Activated CD8-positive, alpha-beta T cell treated with anti-CD3 and anti-CD28 coated beads for 36 hours (primary cell): ENCODE measurements around the gene TCF23. TPM values are rescaled to one million over a fixed set of nuclear protein-coding genes. Genes with fewer than 3 reads are reported as not detected.

ENCODE experiments used
- ATAC-seq: fragments of 200-7000 bp; cut with Tn5 transposase; one replicate; pipeline ENCODE4 v1.10.0; 2021; ENCODE audit warnings: mild to moderate bottlenecking, moderate library complexity
- CTCF ChIA-PET: fragments of 350-600 bp; sonication (Branson Sonifier 250); formaldehyde crosslinking; loops from one replicate; lab custom pipeline; 2021; ENCODE audit warnings: antibody characterized with exemption; lab: Charles Lee
- POLR2A ChIA-PET: fragments of 350-600 bp; sonication (Branson Sonifier 250); formaldehyde crosslinking; loops from one replicate; lab custom pipeline; 2021; ENCODE audit warnings: antibody characterized with exemption; lab: Charles Lee
- DNase-seq: peaks from one replicate; pipeline ENCODE4 v3.0.0-alpha.2; 2020
- H3K27ac Mint-ChIP-seq: one replicate; pipeline ENCODE4 v1.8.0; 2021; ENCODE audit warnings: mild to moderate bottlenecking, mixed read lengths
- H3K27me3 Mint-ChIP-seq: one replicate; pipeline ENCODE4 v1.8.0; 2021; ENCODE audit warnings: mixed read lengths
- H3K36me3 Mint-ChIP-seq: one replicate; pipeline ENCODE4 v1.8.0; 2021; ENCODE audit warnings: low read depth, mixed read lengths
- H3K4me1 Mint-ChIP-seq: one replicate; pipeline ENCODE4 v1.8.0; 2021; ENCODE audit warnings: low read depth, mixed read lengths
- H3K4me3 Mint-ChIP-seq: one replicate; pipeline ENCODE4 v1.8.0; 2021; ENCODE audit warnings: mild to moderate bottlenecking, moderate library complexity, mixed read lengths
- H3K9me3 Mint-ChIP-seq: one replicate; pipeline ENCODE4 v1.8.0; 2021; ENCODE audit warnings: mixed read lengths
- intact Hi-C: fragments of 100-400 bp; cut with micrococcal nuclease; formaldehyde crosslinking; loops from one replicate; pipeline ENCODE4 v1.10.0; 2022
- total RNA-seq, 2 experiments: library from RNA; stranded (reverse); gene quantifications; one replicate each; pipeline ENCODE4 v1.2.3, GENCODE V29; 2021
- TF ChIP-seq, protein P1 (sequence below): fragments of 200-600 bp; IDR thresholded peaks from one replicate; pipeline ENCODE4 v1.8.0; 2022; ENCODE audit warnings: antibody characterized with exemption, mild to moderate bottlenecking

Gene TCF23
- total RNA-seq, 2 experiments from 2014 or later = not detected

DNA sequence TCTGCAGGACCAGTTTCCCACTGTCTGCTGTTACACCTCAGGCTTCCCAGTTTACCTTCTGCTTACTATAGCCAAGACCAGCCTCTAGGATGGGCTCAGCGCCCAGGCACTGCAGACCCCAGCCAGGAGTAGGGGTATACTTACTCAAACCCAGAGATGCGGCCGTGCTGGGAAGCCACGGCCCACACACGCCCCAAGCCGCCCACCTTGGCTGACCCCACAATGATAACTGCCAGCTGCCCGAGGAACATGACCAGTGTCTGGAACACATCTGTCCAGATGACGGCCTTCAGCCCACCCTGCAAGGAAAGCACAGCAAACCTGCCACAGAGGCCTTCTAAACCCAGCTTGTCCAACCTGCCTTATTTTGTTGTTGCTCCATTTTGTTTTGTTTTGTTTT, 56.4 kb downstream of the TCF23 start:
- peaks cover 19% of the 10 kb centered on the region for H3K4me1 Mint-ChIP-seq
- CTCF ChIA-PET = interaction anchor here (1.1 kb wide), 1 partner anchor 74 kb away, joined by 3 read pairs; no protein-coding TSS in a partner anchor
- no peaks in the 10 kb centered on the region for H3K27me3 Mint-ChIP-seq
- no peak overlapping the region for H3K27ac Mint-ChIP-seq
- no peaks in the 10 kb centered on the region for H3K9me3 Mint-ChIP-seq
- POLR2A ChIA-PET = no interaction called here
- ATAC-seq (no peak), DNase-seq (no peak)
- intact Hi-C loops = no loop called here
- H3K4me3 Mint-ChIP-seq = no peak overlapping the region
- TF ChIP-seq, protein P1, sequence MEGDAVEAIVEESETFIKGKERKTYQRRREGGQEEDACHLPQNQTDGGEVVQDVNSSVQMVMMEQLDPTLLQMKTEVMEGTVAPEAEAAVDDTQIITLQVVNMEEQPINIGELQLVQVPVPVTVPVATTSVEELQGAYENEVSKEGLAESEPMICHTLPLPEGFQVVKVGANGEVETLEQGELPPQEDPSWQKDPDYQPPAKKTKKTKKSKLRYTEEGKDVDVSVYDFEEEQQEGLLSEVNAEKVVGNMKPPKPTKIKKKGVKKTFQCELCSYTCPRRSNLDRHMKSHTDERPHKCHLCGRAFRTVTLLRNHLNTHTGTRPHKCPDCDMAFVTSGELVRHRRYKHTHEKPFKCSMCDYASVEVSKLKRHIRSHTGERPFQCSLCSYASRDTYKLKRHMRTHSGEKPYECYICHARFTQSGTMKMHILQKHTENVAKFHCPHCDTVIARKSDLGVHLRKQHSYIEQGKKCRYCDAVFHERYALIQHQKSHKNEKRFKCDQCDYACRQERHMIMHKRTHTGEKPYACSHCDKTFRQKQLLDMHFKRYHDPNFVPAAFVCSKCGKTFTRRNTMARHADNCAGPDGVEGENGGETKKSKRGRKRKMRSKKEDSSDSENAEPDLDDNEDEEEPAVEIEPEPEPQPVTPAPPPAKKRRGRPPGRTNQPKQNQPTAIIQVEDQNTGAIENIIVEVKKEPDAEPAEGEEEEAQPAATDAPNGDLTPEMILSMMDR = no peak
- H3K36me3 Mint-ChIP-seq = peaks cover 42% of the 10 kb centered on the region

DNA sequence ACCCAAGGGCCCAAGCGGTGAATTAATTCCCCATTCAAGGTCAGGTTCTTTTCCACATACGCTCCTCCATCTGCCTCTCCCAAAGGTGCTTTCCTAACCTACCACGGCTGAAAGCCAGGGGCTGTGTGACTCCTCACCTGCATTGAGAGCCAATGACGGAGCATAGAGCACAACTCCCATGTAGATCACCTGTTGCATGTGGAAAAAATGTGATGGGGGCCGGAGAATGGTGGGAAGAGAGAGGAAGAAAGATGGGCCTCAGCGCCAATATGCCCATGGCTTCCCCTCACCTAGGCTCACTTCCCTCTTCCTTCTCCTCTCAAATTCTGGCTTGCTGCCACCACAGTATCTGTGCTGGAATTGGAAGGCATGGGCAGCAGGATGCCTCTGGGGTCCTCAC, 57.5 kb downstream of the TCF23 start:
- CTCF ChIA-PET = interaction anchor here (1.1 kb wide), 1 partner anchor 73 kb away, joined by 3 read pairs; no protein-coding TSS in a partner anchor
- intact Hi-C loops = no loop called here
- no peak for DNase-seq
- Mint-ChIP-seq H3K27me3 (no peaks in the 10 kb centered on the region), H3K27ac (no peak overlapping the region), H3K36me3 (peaks cover 42% of the 10 kb centered on the region), H3K4me1 (peaks cover 21% of the 10 kb centered on the region), H3K9me3 (no peaks in the 10 kb centered on the region), H3K4me3 (no peak overlapping the region)
- no peak for ATAC-seq
- TF ChIP-seq, protein P1 = no peak
- POLR2A ChIA-PET = interaction anchor here (0.9 kb wide), 1 partner anchor 13 kb away, joined by 3 read pairs; no protein-coding TSS in a partner anchor

Other genes with a start within 250 kb of the TCF23 start
- 1 to 10 TPM; 1.6 to 1.7 TPM for gene MAPRE3, start 178.4 kb upstream of the TCF23 start, total RNA-seq
- 10 to 100 TPM; 54.1 to 58.9 TPM for gene TMEM214, start 116.0 kb upstream of the TCF23 start, total RNA-seq
- gene AGBL5, start 97.3 kb upstream of the TCF23 start, total RNA-seq = 10 to 100 TPM; 12.2 to 16.4 TPM
- 100 to 1,000 TPM; 257 to 262 TPM for gene OST4, start 77.3 kb upstream of the TCF23 start, total RNA-seq
- gene EMILIN1, start 70.4 kb upstream of the TCF23 start, total RNA-seq = under 1 TPM; 0.61 to 0.63 TPM
- gene KHK, start 62.2 kb upstream of the TCF23 start, total RNA-seq = 1 to 10 TPM; 6.7 to 9.5 TPM
- gene CGREF1, start 29.9 kb upstream of the TCF23 start, total RNA-seq = 1 to 10 TPM; 3.7 to 4.3 TPM
- gene ABHD1, start 25.2 kb upstream of the TCF23 start, total RNA-seq = under 1 TPM; 0.36 to 0.50 TPM
- gene PREB, start 14.4 kb upstream of the TCF23 start, total RNA-seq = 10 to 100 TPM; 60.5 to 63.2 TPM
- gene PRR30, start 9.6 kb upstream of the TCF23 start, total RNA-seq = not detected
- gene ATRAID, start 63.0 kb downstream of the TCF23 start, total RNA-seq = 10 to 100 TPM; 62.6 to 65.2 TPM
- gene SLC5A6, start 63.3 kb downstream of the TCF23 start, total RNA-seq = 10 to 100 TPM; 34.9 to 37.7 TPM
- 100 to 1,000 TPM; 125 to 127 TPM for gene CAD, start 68.4 kb downstream of the TCF23 start, total RNA-seq
- under 1 TPM; 0.32 to 0.43 TPM for gene SLC30A3, start 114.0 kb downstream of the TCF23 start, total RNA-seq
- not detected for gene DNAJC5G, start 126.4 kb downstream of the TCF23 start, total RNA-seq
- gene TRIM54, start 133.4 kb downstream of the TCF23 start, total RNA-seq = under 1 TPM; 0.16 to 0.23 TPM
- 1 to 10 TPM; 2.5 to 2.7 TPM for gene UCN, start 159.4 kb downstream of the TCF23 start, total RNA-seq
- gene MPV17, start 174.1 kb downstream of the TCF23 start, total RNA-seq = 10 to 100 TPM; 72.3 to 85.1 TPM
- gene GTF3C2, start 207.8 kb downstream of the TCF23 start, total RNA-seq = 10 to 100 TPM; 57.6 to 63.6 TPM
- 10 to 100 TPM; 29.2 to 30.4 TPM for gene EIF2B4, start 221.3 kb downstream of the TCF23 start, total RNA-seq
- 10 to 100 TPM; 74.5 to 82.3 TPM for gene SNX17, start 221.6 kb downstream of the TCF23 start, total RNA-seq
- gene ZNF513, start 231.7 kb downstream of the TCF23 start, total RNA-seq = 1 to 10 TPM; 6.8 to 7.2 TPM